B cell (primary cell): ENCODE data around the gene OR6K6. TPM values are rescaled to one million over a fixed set of nuclear protein-coding genes. Genes with fewer than 3 reads are reported as not detected.

Experiments used
- ATAC-seq: fragments of 200-7000 bp; cut with Tn5 transposase; one replicate; pipeline ENCODE4 v1.10.0; 2021; ENCODE audit warnings: low read depth, mild to moderate bottlenecking, moderate number of reproducible peaks, moderate library complexity
- CTCF ChIA-PET: fragments of 350-600 bp; sonication (Branson Sonifier 250); formaldehyde crosslinking; loops from one replicate; lab custom pipeline; 2021; ENCODE audit warnings: antibody characterized with exemption, inconsistent platforms; lab: Charles Lee
- POLR2A ChIA-PET: fragments of 350-600 bp; sonication (Branson Sonifier 250); formaldehyde crosslinking; loops from one replicate; lab custom pipeline; 2021; ENCODE audit warnings: antibody characterized with exemption; lab: Charles Lee
- DNase-seq: peaks from one replicate; pipeline ENCODE4 v3.0.0; 2013
- H2AFZ ChIP-seq: 2 replicates; pipeline ENCODE4 v1.6.1; 2012; ENCODE audit warnings: mild to moderate bottlenecking, low read depth, low read length; ENCODE audit not compliant: insufficient read depth, poor library complexity, severe bottlenecking
- H3K27ac ChIP-seq, 2 donors: 1 replicate in 1 of 2; 2 replicates in 1 of 2; pipeline ENCODE4 v1.5.1; 2012 to 2013; ENCODE audit warnings: low read length in 2 of 2, mild to moderate bottlenecking in 2 of 2, moderate library complexity in 1 of 2
- H3K27me3 ChIP-seq, 4 experiments: fragments of 200-600 bp in 1 of 4; sonication (generic) in 1 of 4; replicated peaks in 1 of 4; 1 replicate in 2 of 4; 2 replicates in 2 of 4; pipeline versions ENCODE4 v1.6.1 to v1.7.0; 2013 to 2016; ENCODE audit warnings: low read length in 3 of 4, mild to moderate bottlenecking in 2 of 4, mixed read lengths in 1 of 4, moderate library complexity in 1 of 4; ENCODE audit not compliant: insufficient read depth in 4 of 4, control insufficient read depth in 3 of 4; ENCODE audit errors: control extremely low read depth in 1 of 4
- H3K36me3 ChIP-seq, 2 experiments: replicated peaks in 1 of 2; 1 replicate in 1 of 2; 2 replicates in 1 of 2; pipeline versions ENCODE4 v1.6.1 to v1.7.1; 2013; ENCODE audit warnings: low read length in 1 of 2; ENCODE audit not compliant: insufficient read depth in 2 of 2, control insufficient read depth in 1 of 2; ENCODE audit errors: control extremely low read depth in 1 of 2, extremely low read depth in 1 of 2
- H3K4me1 ChIP-seq, 2 donors: fragments of 200-600 bp in 1 of 2; sonication (generic) in 1 of 2; 1 replicate in 1 of 2; 2 replicates in 1 of 2; pipeline versions ENCODE4 v1.5.1 to v1.6.1; 2013 to 2017; ENCODE audit warnings: low read length in 2 of 2; ENCODE audit not compliant: control insufficient read depth in 2 of 2, insufficient read depth in 2 of 2
- H3K4me2 ChIP-seq: replicated peaks from 2 replicates; pipeline ENCODE3; 2012; ENCODE audit warnings: mild to moderate bottlenecking, low read depth, low read length; ENCODE audit not compliant: poor library complexity, severe bottlenecking
- H3K4me3 ChIP-seq, 5 experiments: fragments of 200-600 bp in 1 of 5; sonication (generic) in 1 of 5; 1 replicate in 3 of 5; 2 replicates in 2 of 5; pipeline versions ENCODE4 v1.5.1 to v1.7.0; 2011 to 2016; ENCODE audit warnings: low read length in 4 of 5, mild to moderate bottlenecking in 4 of 5, low read depth in 2 of 5, control low read depth in 1 of 5, moderate library complexity in 1 of 5; ENCODE audit not compliant: insufficient read depth in 1 of 5; ENCODE audit errors: control extremely low read depth in 1 of 5, extremely low read depth in 1 of 5
- H3K79me2 ChIP-seq: fragments of 200-600 bp; sonication (generic); one replicate; pipeline ENCODE4 v1.6.0; 2016; ENCODE audit warnings: low read length; ENCODE audit not compliant: control insufficient read depth, insufficient read depth
- H3K9ac ChIP-seq: fragments of 200-600 bp; sonication (generic); 2 replicates; pipeline ENCODE4 v1.6.1; 2017; ENCODE audit warnings: mild to moderate bottlenecking, low read length, moderate library complexity
- H3K9me3 ChIP-seq, 3 donors: one replicate each; pipeline versions ENCODE4 v1.6.1 to v1.7.1; 2013; ENCODE audit warnings: low read length in 2 of 3; ENCODE audit not compliant: control insufficient read depth in 2 of 3, insufficient read depth in 1 of 3; ENCODE audit errors: control extremely low read depth in 1 of 3
- H4K20me1 ChIP-seq: 2 replicates; pipeline ENCODE4 v1.6.0; 2012; ENCODE audit warnings: mild to moderate bottlenecking, low read length; ENCODE audit not compliant: insufficient read depth, control insufficient read depth, poor library complexity, severe bottlenecking
- H3K27ac Mint-ChIP-seq: one replicate; pipeline ENCODE4 v1.8.0; 2021; ENCODE audit warnings: mixed read lengths
- H3K27me3 Mint-ChIP-seq: one replicate; pipeline ENCODE4 v1.8.0; 2021; ENCODE audit warnings: mixed read lengths
- H3K4me1 Mint-ChIP-seq: one replicate; pipeline ENCODE4 v1.8.0; 2021; ENCODE audit warnings: mixed read lengths
- H3K4me3 Mint-ChIP-seq: one replicate; pipeline ENCODE4 v1.8.0; 2021; ENCODE audit warnings: mixed read lengths
- H3K9me3 Mint-ChIP-seq: one replicate; pipeline ENCODE4 v1.8.0; 2022; ENCODE audit warnings: mixed read lengths; ENCODE audit not compliant: insufficient read depth
- EZH2 ChIP-seq: IDR thresholded peaks from 2 replicates; pipeline ENCODE4 v1.6.1; 2012; ENCODE audit warnings: borderline replicate concordance, low read depth, mild to moderate bottlenecking, moderate library complexity, low read length; ENCODE audit not compliant: insufficient read depth, poor library complexity, severe bottlenecking
- WGBS: methylation state at CpG from one replicate; pipeline ENCODE4 v1.1.5; 2013; ENCODE audit warnings: missing lambda C conversion rate; ENCODE audit not compliant: insufficient coverage; 5-methylcytosine and 5-hydroxymethylcytosine counted together
- intact Hi-C: fragments of 100-400 bp; cut with micrococcal nuclease; formaldehyde crosslinking; loops from one replicate; pipeline ENCODE4 v1.10.0; 2022
- polyA plus RNA-seq: library from polyadenylated mRNA; depleted of rRNA; stranded (reverse); fragments of >200 nt; gene quantifications from 2 replicates; pipeline ENCODE4 v1.2.3, GENCODE V29; 2012
- small RNA-seq: library from RNA; depleted of rRNA; stranded (forward); fragments of <200 nt; gene quantifications from one replicate; pipeline ENCODE3, GENCODE V24; 2012; ENCODE audit warnings: low replicate concordance, low read depth; ENCODE audit not compliant: insufficient read length
- total RNA-seq, 2 donors: library from RNA; stranded (reverse); fragments of 120-200 nt in 1 of 2; gene quantifications; 1 replicate in 1 of 2; 2 replicates in 1 of 2; pipeline versions ENCODE4 v1.2.3 to v1.2.4, GENCODE V29; 2013 to 2022
- TF ChIP-seq, protein P1 (sequence below): fragments of 200-600 bp; IDR thresholded peaks from one replicate; pipeline ENCODE4 v1.8.0; 2022; ENCODE audit warnings: antibody characterized with exemption, mild to moderate bottlenecking

The OR6K6 gene
- total and polyA plus RNA-seq, 2 donors (not counting 1 experiment from before 2014, with no cell fraction given): not detected

DNA sequence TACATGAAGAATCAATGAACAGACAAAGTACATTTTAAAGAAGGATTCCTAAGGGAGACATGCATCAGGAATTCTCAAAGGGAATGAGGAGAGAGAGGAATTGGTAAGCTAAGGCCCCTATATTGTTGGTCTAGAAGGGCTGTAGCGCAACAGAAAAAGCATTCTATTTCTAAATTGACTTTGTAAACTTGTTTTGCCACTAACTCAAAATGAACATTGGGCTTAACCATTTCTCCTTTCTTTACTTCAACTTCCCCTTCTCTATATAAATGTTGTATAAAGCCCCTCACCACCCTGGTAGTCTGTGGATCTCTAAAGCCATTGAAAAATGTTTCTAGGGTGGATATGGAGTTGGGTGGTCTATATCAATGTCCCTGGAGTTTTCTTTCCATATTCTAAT is 46.9 kb downstream of the OR6K6 start:
- peaks cover 32% of the 10 kb centered on the region for H3K27me3 Mint-ChIP-seq
- WGBS: no CpG with 5 or more reads among the region's 1 CpG
- intact Hi-C loops: no loop called here

DNA sequence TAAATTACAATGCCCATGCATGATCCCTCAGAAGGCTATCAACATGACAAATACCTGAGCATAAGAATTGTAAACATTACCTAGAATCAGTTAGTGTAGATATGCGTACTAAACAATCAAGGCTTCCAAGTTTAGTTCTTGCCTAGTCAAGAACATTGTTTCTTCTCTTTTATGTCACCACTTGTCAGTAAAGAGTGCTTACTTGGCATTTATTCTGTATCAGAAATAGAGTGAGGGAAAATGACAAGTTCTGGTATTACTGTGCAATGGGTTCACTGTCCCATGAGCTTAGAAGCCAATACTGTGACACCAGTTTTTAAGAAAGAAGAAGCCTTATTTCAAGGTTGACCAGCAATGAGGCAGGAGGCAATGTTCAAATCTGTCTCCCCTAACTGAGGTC is 49.2 kb downstream of the OR6K6 start:
- Histone ChIP-seq H3K4me1 (no peaks in the 10 kb centered on the region), H2AFZ (no peak overlapping the region), H3K27me3 (peaks cover 0 to 8% (median 0%) of the 10 kb centered on the region in 4 experiments), H3K36me3 (no peaks in the 10 kb centered on the region), H3K79me2 (no peaks in the 10 kb centered on the region), H3K9ac (no peak overlapping the region), H4K20me1 (no peaks in the 10 kb centered on the region), H3K27ac (no peak overlapping the region), H3K4me2 (no peak overlapping the region), H3K9me3 (no peaks in the 10 kb centered on the region), H3K4me3 (no peak overlapping the region)
- no peak overlapping the region for H3K4me3 Mint-ChIP-seq
- DNase-seq (no peak), ATAC-seq (no peak)
- POLR2A ChIA-PET: no interaction called here
- H3K9me3 Mint-ChIP-seq: no peaks in the 10 kb centered on the region
- intact Hi-C loops: no loop called here
- WGBS: no CpG with 5 or more reads among the region's 1 CpG
- TF ChIP-seq EZH2: no peak
- TF ChIP-seq, protein P1, sequence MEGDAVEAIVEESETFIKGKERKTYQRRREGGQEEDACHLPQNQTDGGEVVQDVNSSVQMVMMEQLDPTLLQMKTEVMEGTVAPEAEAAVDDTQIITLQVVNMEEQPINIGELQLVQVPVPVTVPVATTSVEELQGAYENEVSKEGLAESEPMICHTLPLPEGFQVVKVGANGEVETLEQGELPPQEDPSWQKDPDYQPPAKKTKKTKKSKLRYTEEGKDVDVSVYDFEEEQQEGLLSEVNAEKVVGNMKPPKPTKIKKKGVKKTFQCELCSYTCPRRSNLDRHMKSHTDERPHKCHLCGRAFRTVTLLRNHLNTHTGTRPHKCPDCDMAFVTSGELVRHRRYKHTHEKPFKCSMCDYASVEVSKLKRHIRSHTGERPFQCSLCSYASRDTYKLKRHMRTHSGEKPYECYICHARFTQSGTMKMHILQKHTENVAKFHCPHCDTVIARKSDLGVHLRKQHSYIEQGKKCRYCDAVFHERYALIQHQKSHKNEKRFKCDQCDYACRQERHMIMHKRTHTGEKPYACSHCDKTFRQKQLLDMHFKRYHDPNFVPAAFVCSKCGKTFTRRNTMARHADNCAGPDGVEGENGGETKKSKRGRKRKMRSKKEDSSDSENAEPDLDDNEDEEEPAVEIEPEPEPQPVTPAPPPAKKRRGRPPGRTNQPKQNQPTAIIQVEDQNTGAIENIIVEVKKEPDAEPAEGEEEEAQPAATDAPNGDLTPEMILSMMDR: no peak
- H3K27ac Mint-ChIP-seq: no peak overlapping the region
- H3K4me1 Mint-ChIP-seq: peaks cover 3% of the 10 kb centered on the region
- peaks cover 30% of the 10 kb centered on the region for H3K27me3 Mint-ChIP-seq
- CTCF ChIA-PET: no interaction called here

More for the DNA sequence above, 46.9 kb downstream of the OR6K6 start:
- ATAC-seq (no peak), DNase-seq (no peak)
- Histone ChIP-seq H3K4me3 (no peak overlapping the region), H3K79me2 (no peaks in the 10 kb centered on the region), H3K27ac (no peak overlapping the region), H3K9ac (no peak overlapping the region), H3K27me3 (peaks cover 0 to 8% (median 0%) of the 10 kb centered on the region in 4 experiments), H4K20me1 (no peaks in the 10 kb centered on the region), H2AFZ (no peak overlapping the region), H3K4me2 (no peak overlapping the region), H3K4me1 (no peaks in the 10 kb centered on the region), H3K9me3 (no peaks in the 10 kb centered on the region), H3K36me3 (no peaks in the 10 kb centered on the region)
- H3K4me3 Mint-ChIP-seq: no peak overlapping the region
- no peaks in the 10 kb centered on the region for H3K9me3 Mint-ChIP-seq
- POLR2A ChIA-PET: no interaction called here
- H3K4me1 Mint-ChIP-seq: peaks cover 3% of the 10 kb centered on the region
- H3K27ac Mint-ChIP-seq: no peak overlapping the region
- TF ChIP-seq EZH2: no peak
- TF ChIP-seq, protein P1: no peak
- CTCF ChIA-PET: no interaction called here

Small RNAs within 50 kb of the gene (small RNA-seq; reads per million reads assigned to genes)
- not detected for gene OR2AQ1P

Other genes with a start within 250 kb of the OR6K6 start
- gene OR6Y1, start 200.3 kb upstream of the OR6K6 start, total RNA-seq: not detected in 2 replicates
- not detected in 2 replicates for gene OR6Y1, start 200.3 kb upstream of the OR6K6 start, polyA plus RNA-seq
- not detected in 2 replicates for gene OR6P1, start 184.1 kb upstream of the OR6K6 start, total RNA-seq
- gene OR6P1, start 184.1 kb upstream of the OR6K6 start, polyA plus RNA-seq: not detected in 2 replicates
- not detected in 2 replicates for gene OR10X1, start 174.8 kb upstream of the OR6K6 start, total RNA-seq
- gene OR10X1, start 174.8 kb upstream of the OR6K6 start, polyA plus RNA-seq: not detected in 2 replicates
- gene OR10Z1, start 149.5 kb upstream of the OR6K6 start, total RNA-seq: not detected in 2 replicates
- not detected in 2 replicates for gene OR10Z1, start 149.5 kb upstream of the OR6K6 start, polyA plus RNA-seq
- not detected in 2 replicates for gene SPTA1, start 68.0 kb upstream of the OR6K6 start, total RNA-seq
- 0.21 and 0.36 TPM in 2 replicates for gene SPTA1, start 68.0 kb upstream of the OR6K6 start, polyA plus RNA-seq
- gene OR6K2, start 54.1 kb upstream of the OR6K6 start, total RNA-seq: not detected in 2 replicates
- not detected in 2 replicates for gene OR6K2, start 54.1 kb upstream of the OR6K6 start, polyA plus RNA-seq
- gene OR6K3, start 34.0 kb upstream of the OR6K6 start, total RNA-seq: not detected in 2 replicates
- gene OR6K3, start 34.0 kb upstream of the OR6K6 start, polyA plus RNA-seq: not detected in 2 replicates
- gene OR6N1, start 17.5 kb downstream of the OR6K6 start, total RNA-seq: not detected in 2 replicates
- gene OR6N1, start 17.5 kb downstream of the OR6K6 start, polyA plus RNA-seq: not detected in 2 replicates
- not detected in 2 replicates for gene OR6N2, start 26.5 kb downstream of the OR6K6 start, total RNA-seq
- not detected in 2 replicates for gene OR6N2, start 26.5 kb downstream of the OR6K6 start, polyA plus RNA-seq
- 8.5 and 10.1 TPM in 2 replicates for gene MNDA, start 76.6 kb downstream of the OR6K6 start, total RNA-seq
- 3.8 and 7.1 TPM in 2 replicates for gene MNDA, start 76.6 kb downstream of the OR6K6 start, polyA plus RNA-seq
- 12.0 and 13.9 TPM in 2 replicates for gene PYHIN1, start 176.8 kb downstream of the OR6K6 start, total RNA-seq
- gene PYHIN1, start 176.8 kb downstream of the OR6K6 start, polyA plus RNA-seq: 5.5 and 8.6 TPM in 2 replicates